Stimulated activated CD4-positive, alpha-beta T cell treated with anti-CD3 and anti-CD28 coated beads, TNF-alpha, amount 100 ng/mL, for 48 hours (primary cell): ENCODE data around the gene KBTBD12.
"Not testable (repeated sequence)": the region's sequence is repeated elsewhere in the genome, so short reads cannot be mapped to it uniquely, and the experiment has no call there.

Experiments used
- DNase-seq, 3 donors: peaks; one replicate each; pipeline ENCODE4 v3.0.0-alpha.2; 2020; ENCODE audit warnings: low read depth in 3 of 3

Gene KBTBD12

DNA sequence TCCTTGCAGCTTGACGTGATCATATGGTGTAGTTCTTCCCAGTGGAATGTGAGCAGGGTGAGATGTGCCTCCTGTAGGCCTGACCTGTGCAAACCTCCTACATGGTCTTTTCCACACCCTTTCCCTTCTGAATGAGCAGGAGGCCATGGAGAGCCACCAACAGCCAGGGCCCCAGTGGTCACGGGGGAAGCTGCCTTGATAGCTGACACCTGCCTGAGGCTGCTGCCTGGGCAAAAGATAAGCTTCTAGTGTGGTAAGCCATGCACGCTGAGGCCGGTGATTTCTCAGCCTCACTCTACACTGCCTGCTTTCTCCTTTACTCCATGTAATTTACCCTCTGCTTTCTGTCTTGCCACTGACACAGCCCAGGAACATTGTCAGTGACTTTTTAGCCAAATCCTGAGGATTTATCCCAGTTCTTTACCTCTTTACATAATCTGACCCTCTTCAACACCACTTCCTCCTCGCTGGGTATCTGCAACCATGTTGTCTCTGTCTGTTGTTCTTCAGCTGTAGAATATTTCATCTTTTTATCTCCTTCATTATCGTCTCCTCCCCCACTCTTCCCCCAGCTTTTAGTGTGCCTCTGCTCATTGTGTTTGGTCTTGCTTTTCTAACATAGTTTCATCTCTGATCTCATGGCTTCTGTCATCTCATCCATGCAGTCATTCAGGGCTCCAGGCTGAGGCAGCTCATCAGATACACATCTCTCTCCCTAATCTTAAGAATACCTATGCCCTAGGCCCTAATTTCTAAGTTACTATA lies 11.2 kb upstream of the KBTBD12 start:
- no peak for DNase-seq

DNA sequence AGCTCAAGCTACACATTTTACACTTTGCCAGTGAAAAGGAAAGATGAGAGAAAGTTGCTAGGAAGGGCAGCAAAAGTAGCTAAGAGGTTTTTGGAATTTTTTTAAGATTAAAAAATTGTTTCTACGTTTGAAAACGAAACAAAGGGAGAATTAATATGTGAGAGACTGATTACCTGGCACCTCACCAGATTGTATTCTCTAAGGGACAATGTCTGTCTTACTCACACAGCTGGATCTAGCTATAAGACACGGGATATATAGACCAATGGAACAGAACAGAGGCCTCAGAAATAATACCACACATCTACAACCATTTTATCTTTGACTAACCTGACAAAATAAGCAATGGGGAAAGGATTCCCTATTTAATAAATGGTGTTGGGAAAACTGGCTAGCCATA lies 9.5 kb upstream of the KBTBD12 start:
- DNase-seq = no peak

- DNase-seq = not testable (repeated sequence)
Observed at GRCh38 chr3:127906653-127907052, 8.4 kb upstream of the KBTBD12 start.

DNA sequence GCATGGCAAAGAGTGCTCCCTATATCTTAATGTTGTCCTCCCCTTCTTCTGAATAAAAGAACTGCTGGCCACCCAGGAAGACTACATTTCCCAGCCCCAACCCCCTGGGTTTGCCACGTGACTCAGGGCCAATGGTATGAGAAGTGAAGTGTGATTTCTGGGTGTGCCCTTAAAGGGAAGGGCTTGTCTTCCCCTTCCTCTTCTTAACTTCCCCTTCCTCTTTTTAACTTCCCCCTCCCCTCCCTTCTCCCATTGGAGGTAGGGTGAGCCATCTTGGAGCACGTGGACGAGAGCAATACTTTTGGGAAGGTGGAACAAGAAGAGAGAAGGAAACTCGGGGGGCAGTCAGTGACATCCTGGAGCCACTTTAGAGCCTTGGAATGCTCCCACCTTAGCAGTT lies 6.8 kb upstream of the KBTBD12 start:
- DNase-seq = no peak

- no peak for DNase-seq
Observed at GRCh38 chr3:127908951-127909350, 6.1 kb upstream of the KBTBD12 start.

DNA sequence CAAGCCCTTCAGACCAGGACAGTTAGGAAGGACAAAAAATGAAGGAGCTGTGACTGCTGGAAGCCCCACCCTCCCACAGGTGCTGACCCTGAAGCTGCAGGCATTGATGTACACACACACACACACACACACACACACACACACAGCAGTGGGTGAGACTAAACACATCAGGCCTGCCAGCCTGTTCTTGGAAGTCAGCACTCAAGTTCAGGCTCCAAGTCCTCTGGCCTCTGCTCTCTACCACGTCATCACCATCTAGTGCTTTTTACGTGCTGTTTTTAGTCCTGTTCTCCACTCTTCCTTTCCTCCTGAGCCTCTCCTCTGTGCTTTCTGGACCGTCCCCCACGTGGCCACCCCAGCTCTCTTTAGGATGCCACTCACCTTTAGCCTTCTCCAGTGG lies 5.4 kb upstream of the KBTBD12 start:
- DNase-seq = no peak

GRCh38 chr3:127911421-127911931 lies 3.6 kb upstream of the KBTBD12 start:
- no peak for DNase-seq

GRCh38 chr3:127913841-127914240 lies 1.2 kb upstream of the KBTBD12 start:
- DNase-seq = not testable (repeated sequence)

GRCh38 chr3:127914584-127914983 lies 448 bp upstream of the KBTBD12 start:
- no peak for DNase-seq

DNA sequence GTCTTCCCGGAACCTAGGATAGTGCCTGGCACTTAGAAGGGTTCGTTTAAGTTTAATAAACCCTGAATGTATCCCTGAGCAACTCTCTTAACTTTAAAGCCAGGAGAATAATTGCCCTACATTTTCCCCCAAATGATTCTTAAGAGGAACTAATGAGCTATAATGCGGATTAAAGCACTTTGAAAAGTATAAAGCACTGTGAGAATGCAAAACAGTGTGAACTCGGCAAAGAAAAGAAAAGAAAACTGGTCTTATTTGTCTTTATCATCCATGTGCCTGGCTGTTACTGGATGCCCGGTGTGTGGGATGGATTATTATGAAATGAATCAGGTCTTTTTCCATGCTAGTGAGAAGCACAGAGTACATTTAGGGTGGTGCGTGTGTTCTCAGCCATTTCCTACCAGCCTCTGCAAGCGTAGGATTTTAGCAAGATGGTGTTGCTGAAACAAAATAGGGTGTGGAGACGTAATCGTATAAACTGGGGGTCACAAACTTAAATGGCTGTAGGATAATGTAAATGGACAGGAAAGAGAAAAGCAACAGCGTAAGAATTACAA lies 983 bp downstream of the KBTBD12 start:
- DNase-seq = no peak

- no peak for DNase-seq
Observed at GRCh38 chr3:127920738-127921137, 5.7 kb downstream of the KBTBD12 start.

DNA sequence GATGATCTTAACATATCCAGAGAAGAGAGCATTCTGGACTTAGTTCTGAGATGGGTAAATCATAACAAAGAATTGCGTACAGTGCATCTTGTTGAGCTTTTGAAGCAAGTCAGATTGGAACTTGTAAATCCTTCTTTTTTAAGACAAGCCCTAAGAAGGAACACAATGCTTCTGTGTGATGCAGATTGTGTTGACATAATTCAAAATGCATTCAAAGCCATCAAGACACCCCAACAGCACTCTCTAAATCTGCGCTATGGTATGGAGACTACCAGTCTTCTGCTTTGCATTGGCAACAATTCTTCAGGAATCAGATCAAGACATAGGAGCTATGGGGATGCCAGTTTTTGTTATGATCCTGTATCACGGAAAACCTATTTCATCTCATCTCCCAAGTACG lies 8.6 kb downstream of the KBTBD12 start:
- DNase-seq = no peak

- no peak for DNase-seq
Observed at GRCh38 chr3:127925384-127925783, 10.4 kb downstream of the KBTBD12 start.

- no peak for DNase-seq
Observed at GRCh38 chr3:127927829-127928604, 13.0 kb downstream of the KBTBD12 start.

- DNase-seq = no peak
Observed at GRCh38 chr3:127929818-127930413, 14.9 kb downstream of the KBTBD12 start.

GRCh38 chr3:127933396-127933795 lies 18.4 kb downstream of the KBTBD12 start:
- no peak for DNase-seq

GRCh38 chr3:127938800-127939199 lies 23.8 kb downstream of the KBTBD12 start:
- no peak for DNase-seq

- no peak for DNase-seq
Observed at GRCh38 chr3:127940116-127940515, 25.1 kb downstream of the KBTBD12 start.

- DNase-seq = no peak
Observed at GRCh38 chr3:127942613-127943012, 27.6 kb downstream of the KBTBD12 start.

DNA sequence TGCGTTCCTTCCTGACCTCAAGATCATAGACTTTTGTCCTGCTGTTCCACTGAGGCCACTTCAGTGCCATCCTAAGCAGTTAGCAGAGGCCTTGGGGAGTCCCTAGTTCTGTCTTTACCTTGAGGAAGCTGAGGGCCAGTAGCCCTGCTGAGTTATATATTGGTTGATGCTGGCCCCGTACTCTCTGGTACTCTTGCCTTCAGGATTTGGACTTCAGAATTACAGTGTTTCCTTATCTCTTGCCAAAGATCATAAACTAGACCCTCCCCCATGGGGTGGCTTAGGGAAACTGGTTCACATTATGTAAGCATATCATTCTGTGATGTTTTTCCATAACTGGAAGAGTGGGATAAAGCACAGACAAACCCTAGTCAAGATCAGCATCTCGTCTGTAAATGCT lies 33.2 kb downstream of the KBTBD12 start:
- DNase-seq = no peak

- no peak for DNase-seq
Observed at GRCh38 chr3:127949446-127950055, 34.5 kb downstream of the KBTBD12 start.

DNA sequence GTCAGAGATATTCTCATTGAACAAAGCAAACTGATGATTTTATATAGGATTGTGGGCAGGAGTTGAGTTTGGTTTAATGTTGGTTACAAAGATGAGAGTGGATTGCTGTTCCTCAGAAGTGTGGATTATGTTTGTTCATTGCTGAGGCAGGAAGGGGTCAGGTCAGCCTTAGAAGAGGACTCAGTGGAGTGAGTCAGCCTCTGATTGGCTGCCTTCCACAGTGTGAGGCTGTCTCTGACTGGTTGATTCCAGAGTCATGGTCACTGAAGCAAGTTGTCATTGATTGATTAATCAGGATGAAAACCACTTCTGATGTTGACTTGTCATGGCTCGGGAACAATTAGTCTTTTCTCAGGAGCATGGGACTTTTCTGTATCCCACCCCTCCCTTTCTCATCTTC lies 36.2 kb downstream of the KBTBD12 start:
- no peak for DNase-seq
